WTC11 (cell line): ENCODE results near the gene RGL4.

Experiments
- GABPB1 ChIP-seq: sonication (generic); formaldehyde crosslinking; IDR thresholded peaks from 2 replicates; pipeline ENCODE4 v1.8.1; 2023; ENCODE audit warnings: mild to moderate bottlenecking, missing genetic modification reagents
- RELA ChIP-seq: sonication (generic); formaldehyde crosslinking; IDR thresholded peaks from 2 replicates; pipeline ENCODE4 v1.8.1; 2022; ENCODE audit warnings: missing genetic modification reagents, mild to moderate bottlenecking, borderline replicate concordance
- TEAD4 ChIP-seq: sonication (generic); formaldehyde crosslinking; IDR thresholded peaks from 2 replicates; pipeline ENCODE4 v1.8.0; 2022; ENCODE audit warnings: mild to moderate bottlenecking, missing genetic modification reagents
- TF ChIP-seq, protein P1 (sequence below): fragments of 200-600 bp; IDR thresholded peaks from 2 replicates; pipeline ENCODE4 v1.8.0; 2022; ENCODE audit warnings: antibody characterized with exemption
- TF ChIP-seq, protein P2 (sequence below): fragments of 250-450 bp; sonication (Bioruptor Pico); IDR thresholded peaks from 2 replicates; pipeline ENCODE4 v2.1.2; 2022; ENCODE audit warnings: mild to moderate bottlenecking, moderate library complexity
- TF ChIP-seq, protein P3 (sequence below): sonication (generic); formaldehyde crosslinking; IDR thresholded peaks from 2 replicates; pipeline ENCODE4 v1.8.1; 2022; ENCODE audit warnings: mild to moderate bottlenecking, missing genetic modification reagents, moderate library complexity, borderline replicate concordance
- TF ChIP-seq, protein P4 (sequence below): sonication (generic); formaldehyde crosslinking; IDR thresholded peaks from 2 replicates; pipeline ENCODE4 v1.8.0; 2022; ENCODE audit warnings: mild to moderate bottlenecking, missing genetic modification reagents
- TF ChIP-seq, protein P5 (sequence below): sonication (generic); formaldehyde crosslinking; conservative IDR thresholded peaks from 2 replicates; pipeline ENCODE4 v1.8.1; 2023; ENCODE audit warnings: mild to moderate bottlenecking, low read depth, missing genetic modification reagents, moderate library complexity

DNA sequence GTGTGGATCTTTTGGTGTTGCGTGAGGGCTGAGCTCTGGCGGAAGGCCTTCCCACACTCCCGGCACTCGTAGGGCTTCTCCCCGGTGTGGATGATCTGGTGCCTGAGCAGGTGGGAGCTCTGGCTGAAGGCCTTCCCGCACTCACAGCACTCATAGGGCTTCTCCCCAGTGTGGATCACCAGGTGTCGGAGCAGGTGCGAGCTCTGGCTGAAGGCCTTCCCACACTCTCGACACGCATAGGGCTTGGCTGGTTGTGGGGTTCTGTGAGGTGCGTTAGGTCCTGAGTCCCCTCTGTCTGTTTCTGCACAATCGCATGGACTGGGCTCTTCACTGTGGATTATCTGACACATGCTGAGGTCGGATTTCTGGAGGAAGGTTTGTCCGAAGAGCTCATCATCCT, 53.7 kb downstream of the RGL4 start:
- TF ChIP-seq, protein P1, sequence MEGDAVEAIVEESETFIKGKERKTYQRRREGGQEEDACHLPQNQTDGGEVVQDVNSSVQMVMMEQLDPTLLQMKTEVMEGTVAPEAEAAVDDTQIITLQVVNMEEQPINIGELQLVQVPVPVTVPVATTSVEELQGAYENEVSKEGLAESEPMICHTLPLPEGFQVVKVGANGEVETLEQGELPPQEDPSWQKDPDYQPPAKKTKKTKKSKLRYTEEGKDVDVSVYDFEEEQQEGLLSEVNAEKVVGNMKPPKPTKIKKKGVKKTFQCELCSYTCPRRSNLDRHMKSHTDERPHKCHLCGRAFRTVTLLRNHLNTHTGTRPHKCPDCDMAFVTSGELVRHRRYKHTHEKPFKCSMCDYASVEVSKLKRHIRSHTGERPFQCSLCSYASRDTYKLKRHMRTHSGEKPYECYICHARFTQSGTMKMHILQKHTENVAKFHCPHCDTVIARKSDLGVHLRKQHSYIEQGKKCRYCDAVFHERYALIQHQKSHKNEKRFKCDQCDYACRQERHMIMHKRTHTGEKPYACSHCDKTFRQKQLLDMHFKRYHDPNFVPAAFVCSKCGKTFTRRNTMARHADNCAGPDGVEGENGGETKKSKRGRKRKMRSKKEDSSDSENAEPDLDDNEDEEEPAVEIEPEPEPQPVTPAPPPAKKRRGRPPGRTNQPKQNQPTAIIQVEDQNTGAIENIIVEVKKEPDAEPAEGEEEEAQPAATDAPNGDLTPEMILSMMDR, result no peak
- TF ChIP-seq TEAD4 (CRISPR knock-in tag) (no peak), GABPB1 (CRISPR knock-in tag) (no peak), RELA (no peak)
- TF ChIP-seq, protein P2, sequence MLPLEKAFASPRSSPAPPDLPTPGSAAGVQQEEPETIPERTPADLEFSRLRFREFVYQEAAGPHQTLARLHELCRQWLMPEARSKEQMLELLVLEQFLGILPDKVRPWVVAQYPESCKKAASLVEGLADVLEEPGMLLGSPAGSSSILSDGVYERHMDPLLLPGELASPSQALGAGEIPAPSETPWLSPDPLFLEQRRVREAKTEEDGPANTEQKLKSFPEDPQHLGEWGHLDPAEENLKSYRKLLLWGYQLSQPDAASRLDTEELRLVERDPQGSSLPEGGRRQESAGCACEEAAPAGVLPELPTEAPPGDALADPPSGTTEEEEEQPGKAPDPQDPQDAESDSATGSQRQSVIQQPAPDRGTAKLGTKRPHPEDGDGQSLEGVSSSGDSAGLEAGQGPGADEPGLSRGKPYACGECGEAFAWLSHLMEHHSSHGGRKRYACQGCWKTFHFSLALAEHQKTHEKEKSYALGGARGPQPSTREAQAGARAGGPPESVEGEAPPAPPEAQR (CRISPR knock-in tag), result no peak
- TF ChIP-seq, protein P3, sequence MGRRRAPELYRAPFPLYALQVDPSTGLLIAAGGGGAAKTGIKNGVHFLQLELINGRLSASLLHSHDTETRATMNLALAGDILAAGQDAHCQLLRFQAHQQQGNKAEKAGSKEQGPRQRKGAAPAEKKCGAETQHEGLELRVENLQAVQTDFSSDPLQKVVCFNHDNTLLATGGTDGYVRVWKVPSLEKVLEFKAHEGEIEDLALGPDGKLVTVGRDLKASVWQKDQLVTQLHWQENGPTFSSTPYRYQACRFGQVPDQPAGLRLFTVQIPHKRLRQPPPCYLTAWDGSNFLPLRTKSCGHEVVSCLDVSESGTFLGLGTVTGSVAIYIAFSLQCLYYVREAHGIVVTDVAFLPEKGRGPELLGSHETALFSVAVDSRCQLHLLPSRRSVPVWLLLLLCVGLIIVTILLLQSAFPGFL (CRISPR knock-in tag), result no peak
- TF ChIP-seq, protein P4, sequence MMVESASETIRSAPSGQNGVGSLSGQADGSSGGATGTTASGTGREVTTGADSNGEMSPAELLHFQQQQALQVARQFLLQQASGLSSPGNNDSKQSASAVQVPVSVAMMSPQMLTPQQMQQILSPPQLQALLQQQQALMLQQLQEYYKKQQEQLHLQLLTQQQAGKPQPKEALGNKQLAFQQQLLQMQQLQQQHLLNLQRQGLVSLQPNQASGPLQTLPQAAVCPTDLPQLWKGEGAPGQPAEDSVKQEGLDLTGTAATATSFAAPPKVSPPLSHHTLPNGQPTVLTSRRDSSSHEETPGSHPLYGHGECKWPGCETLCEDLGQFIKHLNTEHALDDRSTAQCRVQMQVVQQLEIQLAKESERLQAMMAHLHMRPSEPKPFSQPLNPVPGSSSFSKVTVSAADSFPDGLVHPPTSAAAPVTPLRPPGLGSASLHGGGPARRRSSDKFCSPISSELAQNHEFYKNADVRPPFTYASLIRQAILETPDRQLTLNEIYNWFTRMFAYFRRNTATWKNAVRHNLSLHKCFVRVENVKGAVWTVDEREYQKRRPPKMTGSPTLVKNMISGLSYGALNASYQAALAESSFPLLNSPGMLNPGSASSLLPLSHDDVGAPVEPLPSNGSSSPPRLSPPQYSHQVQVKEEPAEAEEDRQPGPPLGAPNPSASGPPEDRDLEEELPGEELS (CRISPR knock-in tag), result no peak
- TF ChIP-seq, protein P5, sequence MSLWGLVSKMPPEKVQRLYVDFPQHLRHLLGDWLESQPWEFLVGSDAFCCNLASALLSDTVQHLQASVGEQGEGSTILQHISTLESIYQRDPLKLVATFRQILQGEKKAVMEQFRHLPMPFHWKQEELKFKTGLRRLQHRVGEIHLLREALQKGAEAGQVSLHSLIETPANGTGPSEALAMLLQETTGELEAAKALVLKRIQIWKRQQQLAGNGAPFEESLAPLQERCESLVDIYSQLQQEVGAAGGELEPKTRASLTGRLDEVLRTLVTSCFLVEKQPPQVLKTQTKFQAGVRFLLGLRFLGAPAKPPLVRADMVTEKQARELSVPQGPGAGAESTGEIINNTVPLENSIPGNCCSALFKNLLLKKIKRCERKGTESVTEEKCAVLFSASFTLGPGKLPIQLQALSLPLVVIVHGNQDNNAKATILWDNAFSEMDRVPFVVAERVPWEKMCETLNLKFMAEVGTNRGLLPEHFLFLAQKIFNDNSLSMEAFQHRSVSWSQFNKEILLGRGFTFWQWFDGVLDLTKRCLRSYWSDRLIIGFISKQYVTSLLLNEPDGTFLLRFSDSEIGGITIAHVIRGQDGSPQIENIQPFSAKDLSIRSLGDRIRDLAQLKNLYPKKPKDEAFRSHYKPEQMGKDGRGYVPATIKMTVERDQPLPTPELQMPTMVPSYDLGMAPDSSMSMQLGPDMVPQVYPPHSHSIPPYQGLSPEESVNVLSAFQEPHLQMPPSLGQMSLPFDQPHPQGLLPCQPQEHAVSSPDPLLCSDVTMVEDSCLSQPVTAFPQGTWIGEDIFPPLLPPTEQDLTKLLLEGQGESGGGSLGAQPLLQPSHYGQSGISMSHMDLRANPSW (CRISPR knock-in tag), result no peak
